Uterus (tissue), 4 donors: ENCODE measurements around the gene CD163. TPM values are rescaled to one million over a fixed set of nuclear protein-coding genes. Genes with fewer than 3 reads are reported as not detected.
"Not testable (repeated sequence)": the region's sequence is repeated elsewhere in the genome, so short reads cannot be mapped to it uniquely, and the experiment has no call there.

ENCODE experiments used
- DNase-seq, 2 donors: peaks; one replicate each; pipeline ENCODE4 v3.0.0-alpha.2; 2019 to 2020
- H3K27ac ChIP-seq, 2 donors: fragments of 200-600 bp; sonication (generic); 1 replicate in 1 of 2; 2 replicates in 1 of 2; pipeline ENCODE4 v1.5.1; 2016 to 2018
- H3K27me3 ChIP-seq, 2 donors: fragments of 200-600 bp; sonication (generic); one replicate each; pipeline ENCODE4 v1.5.1; 2018 to 2019; ENCODE audit warnings: control low read depth in 1 of 2
- H3K36me3 ChIP-seq, 2 donors: fragments of 200-600 bp; sonication (generic); one replicate each; pipeline ENCODE4 v1.5.1; 2019; ENCODE audit warnings: control low read depth in 1 of 2
- H3K4me1 ChIP-seq, 2 donors: fragments of 200-600 bp; sonication (generic); one replicate each; pipeline ENCODE4 v1.5.1; 2018 to 2019; ENCODE audit warnings: control low read depth in 1 of 2
- H3K4me3 ChIP-seq, 2 donors: fragments of 200-600 bp; sonication (generic); 1 replicate in 1 of 2; 2 replicates in 1 of 2; pipeline ENCODE4 v1.5.1; 2018 to 2019; ENCODE audit warnings: mild to moderate bottlenecking in 1 of 2
- H3K9me3 ChIP-seq, 2 donors: fragments of 200-600 bp; sonication (generic); one replicate each; pipeline ENCODE4 v1.5.1; 2019; ENCODE audit warnings: control low read depth in 1 of 2
- CTCF ChIP-seq, 4 experiments: fragments of 200-600 bp in 2 of 4; fragments of 450-650 bp in 2 of 4; sonication (generic) in 2 of 4; IDR thresholded peaks; one replicate each; pipeline ENCODE4 v1.5.1; 2016 to 2019; ENCODE audit warnings: antibody characterized with exemption in 4 of 4, mild to moderate bottlenecking in 2 of 4, moderate library complexity in 1 of 4
- POLR2A ChIP-seq, 2 donors: fragments of 450-650 bp; IDR thresholded peaks; one replicate each; pipeline ENCODE4 v1.6.1; 2016; ENCODE audit warnings: antibody characterized with exemption in 2 of 2, mild to moderate bottlenecking in 1 of 2, moderate library complexity in 1 of 2
- intact Hi-C: fragments of 100-400 bp; cut with DNase I; formaldehyde crosslinking; loops from one replicate; pipeline ENCODE4 v1.15.1; 2023; ENCODE audit warnings: low total_unique reads
- total RNA-seq, 4 donors: library from RNA; depleted of rRNA in 3 of 4; stranded (reverse); fragments of >200 nt in 3 of 4; gene quantifications; one replicate each; pipeline versions ENCODE4 v1.1.0 to v1.2.4, GENCODE V29; 2014 to 2023
- donor health status: DM: yes; HTN: yes; CAD: no.

The CD163 gene
- 100 to 1,000 TPM in 1 of 4 donors, 10 to 100 TPM in 3; 15.2 to 203 (median 74.8) TPM for total RNA-seq

GRCh38 chr12:7503686-7504415 is at the start of gene CD163:
Gene CD163, minus strand, starts transcription at chr12:7503777. Its CDS starts 87 bp downstream, at chr12:7503690.
- no peaks in the 10 kb centered on the region for H3K9me3 ChIP-seq
- no peaks in the 10 kb centered on the region for H3K27me3 ChIP-seq
- H3K36me3 ChIP-seq: no peaks in the 10 kb centered on the region
- DNase-seq: no peak
- H3K4me1 ChIP-seq: no peaks in the 10 kb centered on the region
- no peak within 1 kb of the TSS for H3K27ac ChIP-seq
- intact Hi-C loops: no loop called here
- H3K4me3 ChIP-seq: no peak within 1 kb of the TSS
- TF ChIP-seq POLR2A (IDR thresholded peaks at IDR 0.05) (no peak), CTCF (IDR thresholded peaks at IDR 0.05) (no peak)

- no peak overlapping the region for H3K4me3 ChIP-seq
- H3K27me3 ChIP-seq: no peaks in the 10 kb centered on the region
- H3K36me3 ChIP-seq: no peaks in the 10 kb centered on the region
- intact Hi-C loops: no loop called here
- no peaks in the 10 kb centered on the region for H3K4me1 ChIP-seq
- TF ChIP-seq POLR2A (IDR thresholded peaks at IDR 0.05): no peak
- TF ChIP-seq CTCF (IDR thresholded peaks at IDR 0.05): no peak
- no peak overlapping the region for H3K27ac ChIP-seq
- H3K9me3 ChIP-seq: no peaks in the 10 kb centered on the region
- DNase-seq: no peak
Observed at GRCh38 chr12:7542813-7543212, 39.2 kb upstream of the CD163 start.

GRCh38 chr12:7542046-7542445 is 38.5 kb upstream of the CD163 start:
- intact Hi-C loops: no loop called here
- TF ChIP-seq CTCF (IDR thresholded peaks at IDR 0.05) (no peak), POLR2A (IDR thresholded peaks at IDR 0.05) (no peak)
- no peak for DNase-seq
- Histone ChIP-seq H3K27me3 (no peaks in the 10 kb centered on the region), H3K9me3 (no peaks in the 10 kb centered on the region), H3K27ac (no peak overlapping the region), H3K4me3 (no peak overlapping the region), H3K4me1 (no peaks in the 10 kb centered on the region), H3K36me3 (no peaks in the 10 kb centered on the region)

GRCh38 chr12:7514416-7514815 is 10.8 kb upstream of the CD163 start:
- Histone ChIP-seq H3K9me3 (no peaks in the 10 kb centered on the region), H3K4me1 (no peaks in the 10 kb centered on the region), H3K4me3 (no peak overlapping the region), H3K27ac (no peak overlapping the region), H3K27me3 (no peaks in the 10 kb centered on the region), H3K36me3 (no peaks in the 10 kb centered on the region)
- TF ChIP-seq POLR2A (IDR thresholded peaks at IDR 0.05): no peak
- no peak for TF ChIP-seq CTCF (IDR thresholded peaks at IDR 0.05)
- no peak for DNase-seq
- intact Hi-C loops: no loop called here

- intact Hi-C loops: no loop called here
- Histone ChIP-seq H3K27me3 (no peaks in the 10 kb centered on the region), H3K4me1 (no peaks in the 10 kb centered on the region), H3K36me3 (no peaks in the 10 kb centered on the region), H3K9me3 (no peaks in the 10 kb centered on the region), H3K27ac (no peak overlapping the region), H3K4me3 (no peak overlapping the region)
- no peak for DNase-seq
- no peak for TF ChIP-seq POLR2A (IDR thresholded peaks at IDR 0.05)
- no peak for TF ChIP-seq CTCF (IDR thresholded peaks at IDR 0.05)
Observed at GRCh38 chr12:7512553-7512952, 9.0 kb upstream of the CD163 start.

- H3K27ac ChIP-seq, H3K4me1 ChIP-seq, H3K4me3 ChIP-seq, H3K27me3 ChIP-seq, H3K9me3 ChIP-seq, intact Hi-C loops, H3K36me3 ChIP-seq, DNase-seq: not testable (repeated sequence)
Observed at GRCh38 chr12:7509793-7510470, 6.4 kb upstream of the CD163 start.
